Suprapubic skin (tissue), 4 donors: ENCODE measurements around the gene FOXL2. TPM values are rescaled to one million over a fixed set of nuclear protein-coding genes. Genes with fewer than 3 reads are reported as not detected.

ENCODE experiments used
- DNase-seq, 2 donors: peaks; one replicate each; pipeline ENCODE4 v3.0.0-alpha.2; 2019; ENCODE audit warnings: low spot score in 2 of 2
- H3K27ac ChIP-seq: fragments of 200-600 bp; sonication (generic); one replicate; pipeline ENCODE4 v1.5.1; 2019
- H3K27me3 ChIP-seq: fragments of 200-600 bp; sonication (generic); one replicate; pipeline ENCODE4 v1.5.1; 2019
- H3K36me3 ChIP-seq: fragments of 200-600 bp; sonication (generic); one replicate; pipeline ENCODE4 v1.5.1; 2019
- H3K4me1 ChIP-seq: fragments of 200-600 bp; sonication (generic); one replicate; pipeline ENCODE4 v1.5.1; 2019
- H3K4me3 ChIP-seq: fragments of 200-600 bp; sonication (generic); one replicate; pipeline ENCODE4 v1.5.1; 2019; ENCODE audit warnings: mild to moderate bottlenecking
- H3K9me3 ChIP-seq: fragments of 200-600 bp; sonication (generic); one replicate; pipeline ENCODE4 v1.5.1; 2019
- EP300 ChIP-seq: sonication (generic); formaldehyde crosslinking; IDR thresholded peaks from one replicate; pipeline ENCODE4 v1.6.1; 2017; ENCODE audit warnings: antibody characterized with exemption
- POLR2A ChIP-seq, 2 donors: fragments of 450-650 bp; IDR thresholded peaks; one replicate each; pipeline ENCODE4 v1.6.1; 2017; ENCODE audit warnings: antibody characterized with exemption in 2 of 2, mild to moderate bottlenecking in 2 of 2, moderate library complexity in 2 of 2
- POLR2AphosphoS5 ChIP-seq, 3 donors: sonication (generic); formaldehyde crosslinking; IDR thresholded peaks; one replicate each; pipeline ENCODE4 v1.6.1; 2017; ENCODE audit warnings: antibody characterized with exemption in 3 of 3
- WGBS: methylation state at CpG from one replicate; pipeline ENCODE4 v1.1.5; 2018; 5-methylcytosine and 5-hydroxymethylcytosine counted together
- total RNA-seq, 4 donors: library from RNA; depleted of rRNA; stranded (reverse); fragments of >200 nt; gene quantifications; one replicate each; pipeline ENCODE4 v1.1.0, GENCODE V29; 2016
- TF ChIP-seq, protein P1 (sequence below), 2 donors: fragments of 200-600 bp in 1 of 2; fragments of 450-650 bp in 1 of 2; sonication (generic) in 1 of 2; IDR thresholded peaks; one replicate each; pipeline ENCODE4 v1.5.1; 2016 to 2019; ENCODE audit warnings: antibody characterized with exemption in 2 of 2, mild to moderate bottlenecking in 1 of 2, moderate library complexity in 1 of 2

FOXL2 gene
- total RNA-seq, 4 donors from 2014 or later: 0.30 TPM; not detected in 3

DNA sequence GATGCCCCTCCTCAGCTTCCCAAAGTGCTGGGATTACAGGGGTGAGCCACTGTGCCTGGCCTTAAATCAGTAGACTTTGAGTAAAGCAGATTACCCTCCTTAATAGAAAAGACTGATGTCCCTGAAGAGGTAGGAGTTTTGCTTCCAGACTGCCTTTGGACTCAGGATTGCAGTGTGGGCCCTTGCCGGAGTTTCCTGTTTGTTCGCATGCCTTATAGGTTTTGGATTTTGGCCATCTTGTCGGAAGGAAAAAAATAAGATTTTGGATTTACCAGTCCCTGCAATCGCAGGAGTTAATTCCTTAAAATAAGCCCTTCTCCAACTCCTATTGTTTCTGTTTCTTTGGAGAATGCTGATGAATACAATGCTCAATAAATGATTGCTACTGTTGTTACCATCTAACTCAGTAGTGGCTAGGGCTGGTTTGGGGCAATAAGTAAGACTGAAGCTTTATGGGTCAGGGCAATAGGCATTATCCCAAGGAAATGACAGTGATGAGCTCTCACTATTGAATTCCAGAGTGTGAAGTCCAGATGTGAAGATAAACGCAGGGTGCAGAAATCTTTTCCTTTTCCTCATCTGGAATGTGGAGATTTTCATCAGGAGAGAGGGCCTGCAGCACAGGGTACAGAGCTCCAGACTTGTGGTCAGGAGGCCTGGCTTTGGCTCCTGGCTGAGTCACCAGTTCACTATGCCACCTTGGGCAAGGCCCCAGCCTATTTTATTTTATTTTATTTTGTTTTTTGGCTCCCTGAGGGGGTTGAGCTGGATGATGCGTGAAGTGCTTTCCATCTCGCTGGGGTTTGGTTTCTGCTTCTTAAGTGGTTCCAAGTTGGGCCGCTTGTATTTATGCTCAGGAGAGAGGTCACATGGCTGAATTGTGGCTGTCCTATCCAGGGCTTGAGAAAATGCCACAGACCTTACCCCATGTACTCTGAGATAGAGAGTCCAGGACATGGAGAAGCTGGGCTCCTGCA lies 25.3 kb downstream of the FOXL2 start:
- Histone ChIP-seq H3K27ac (no peak overlapping the region), H3K9me3 (no peaks in the 10 kb centered on the region), H3K27me3 (peaks cover 6% of the 10 kb centered on the region), H3K4me1 (peaks cover under 1% of the 10 kb centered on the region), H3K36me3 (no peaks in the 10 kb centered on the region), H3K4me3 (no peak overlapping the region)
- WGBS: 58% methylated on average over 8 of the region's 8 CpGs
- TF ChIP-seq, protein P1, sequence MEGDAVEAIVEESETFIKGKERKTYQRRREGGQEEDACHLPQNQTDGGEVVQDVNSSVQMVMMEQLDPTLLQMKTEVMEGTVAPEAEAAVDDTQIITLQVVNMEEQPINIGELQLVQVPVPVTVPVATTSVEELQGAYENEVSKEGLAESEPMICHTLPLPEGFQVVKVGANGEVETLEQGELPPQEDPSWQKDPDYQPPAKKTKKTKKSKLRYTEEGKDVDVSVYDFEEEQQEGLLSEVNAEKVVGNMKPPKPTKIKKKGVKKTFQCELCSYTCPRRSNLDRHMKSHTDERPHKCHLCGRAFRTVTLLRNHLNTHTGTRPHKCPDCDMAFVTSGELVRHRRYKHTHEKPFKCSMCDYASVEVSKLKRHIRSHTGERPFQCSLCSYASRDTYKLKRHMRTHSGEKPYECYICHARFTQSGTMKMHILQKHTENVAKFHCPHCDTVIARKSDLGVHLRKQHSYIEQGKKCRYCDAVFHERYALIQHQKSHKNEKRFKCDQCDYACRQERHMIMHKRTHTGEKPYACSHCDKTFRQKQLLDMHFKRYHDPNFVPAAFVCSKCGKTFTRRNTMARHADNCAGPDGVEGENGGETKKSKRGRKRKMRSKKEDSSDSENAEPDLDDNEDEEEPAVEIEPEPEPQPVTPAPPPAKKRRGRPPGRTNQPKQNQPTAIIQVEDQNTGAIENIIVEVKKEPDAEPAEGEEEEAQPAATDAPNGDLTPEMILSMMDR (IDR thresholded peaks at IDR 0.05): no peak
- TF ChIP-seq EP300: no peak
- DNase-seq: no peak

DNA sequence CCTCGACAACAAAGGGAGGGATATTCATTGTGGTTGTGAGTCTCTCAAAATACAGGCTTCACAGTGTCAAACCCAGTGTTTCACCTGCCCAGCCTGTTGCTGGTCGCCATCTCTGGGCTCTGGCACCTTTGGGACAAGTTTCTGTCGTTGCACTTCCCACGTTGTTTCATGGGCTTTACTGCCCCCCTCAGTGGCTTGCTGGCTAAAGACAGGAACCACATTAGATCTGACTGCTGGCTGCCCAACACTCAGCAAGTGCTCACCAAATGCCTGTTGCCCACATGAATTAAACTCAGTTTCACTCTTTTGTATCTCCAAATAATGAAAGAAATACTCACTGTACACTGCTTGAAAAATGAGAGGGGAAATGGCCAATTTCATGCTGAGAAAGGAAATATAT lies 27.6 kb downstream of the FOXL2 start:
- Histone ChIP-seq H3K4me3 (no peak overlapping the region), H3K9me3 (no peaks in the 10 kb centered on the region), H3K36me3 (no peaks in the 10 kb centered on the region), H3K27me3 (peaks cover 2% of the 10 kb centered on the region), H3K4me1 (peaks cover 15% of the 10 kb centered on the region), H3K27ac (no peak overlapping the region)
- 72% methylated on average over 4 of the region's 4 CpGs for WGBS
- DNase-seq: no peak
- no peak for TF ChIP-seq POLR2AphosphoS5 (IDR thresholded peaks at IDR 0.05)
- TF ChIP-seq EP300: no peak
- TF ChIP-seq, protein P1 (IDR thresholded peaks at IDR 0.05): no peak
- TF ChIP-seq POLR2A (IDR thresholded peaks at IDR 0.05): no peak

DNA sequence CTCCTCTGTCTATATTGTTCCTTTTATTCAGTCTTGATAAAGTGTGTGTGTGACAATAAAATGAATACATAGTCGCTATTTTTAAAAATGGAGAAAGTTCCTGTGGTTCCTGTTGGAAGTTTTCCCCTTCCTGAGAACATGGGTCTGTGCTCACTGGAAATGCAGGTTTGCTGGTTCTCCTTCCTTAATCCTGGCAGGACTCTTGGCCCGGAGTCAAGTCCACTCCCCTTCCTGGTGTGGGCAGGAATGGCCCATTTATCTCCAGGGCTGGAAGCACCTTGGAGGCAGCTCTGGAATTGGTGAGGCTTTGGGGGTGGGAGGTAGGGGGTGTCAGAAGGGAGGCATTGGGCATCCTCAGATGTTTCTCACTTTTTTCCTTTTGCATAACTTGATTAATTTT lies 30.1 kb downstream of the FOXL2 start:
- H3K9me3 ChIP-seq: no peaks in the 10 kb centered on the region
- 37% methylated on average over 2 of the region's 2 CpGs for WGBS
- peaks cover 15% of the 10 kb centered on the region for H3K4me1 ChIP-seq
- no peak overlapping the region for H3K27ac ChIP-seq
- H3K27me3 ChIP-seq: no peaks in the 10 kb centered on the region
- TF ChIP-seq POLR2AphosphoS5 (IDR thresholded peaks at IDR 0.05): no peak
- TF ChIP-seq EP300: no peak
- no peak for TF ChIP-seq POLR2A (IDR thresholded peaks at IDR 0.05)
- no peak for DNase-seq
- H3K4me3 ChIP-seq: no peak overlapping the region
- no peaks in the 10 kb centered on the region for H3K36me3 ChIP-seq

DNA sequence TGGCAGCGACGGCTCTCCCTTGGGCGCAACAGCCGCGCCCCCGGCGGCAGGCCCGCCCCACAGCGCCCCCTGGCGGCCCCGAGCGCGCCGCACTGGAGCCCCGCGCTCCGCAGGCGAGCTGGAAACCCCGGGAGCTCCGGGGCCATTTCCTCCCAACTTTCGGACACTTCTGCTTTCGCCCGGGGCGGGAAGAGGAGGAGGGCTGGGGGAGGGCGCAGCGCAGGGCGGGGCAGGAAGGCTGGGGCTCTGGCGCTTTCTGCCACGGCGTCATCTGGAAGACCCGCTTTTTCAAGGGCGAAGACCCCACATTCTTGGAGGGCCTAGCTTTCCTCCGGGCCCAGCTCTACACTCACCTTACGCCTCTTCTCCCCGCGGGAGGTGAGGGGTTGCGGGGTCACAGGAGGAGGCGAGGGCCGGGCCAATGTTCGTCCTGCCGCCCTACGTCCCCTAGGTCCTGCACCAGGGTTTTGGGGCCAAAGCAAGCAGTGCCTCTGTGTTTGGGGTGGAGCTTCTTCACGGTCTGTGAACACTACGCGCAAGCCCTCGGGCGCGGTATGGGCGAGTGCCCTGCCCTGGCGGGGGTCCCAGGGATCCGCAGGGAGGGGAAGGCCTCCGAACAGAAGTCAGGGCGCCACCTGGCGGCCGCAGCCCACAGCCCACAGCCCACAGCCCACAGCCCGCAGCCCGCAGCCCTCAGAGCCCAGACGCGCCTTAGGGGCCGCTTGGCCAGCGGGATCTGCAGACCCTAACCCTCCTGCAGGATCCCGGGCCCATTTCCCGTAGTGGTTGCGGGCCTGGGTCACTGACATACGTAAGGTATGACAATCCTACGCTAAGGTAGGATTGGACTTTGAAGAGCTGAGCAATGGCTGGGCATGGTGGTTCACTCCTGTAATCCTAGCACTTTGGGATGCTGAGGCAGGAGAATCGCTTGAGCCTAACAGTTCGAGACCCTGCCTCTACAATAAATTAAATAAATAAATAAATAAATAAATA lies 31.1 kb downstream of the FOXL2 start:
- peak; percentile 96 to 97 for DNase-seq
- peaks cover 18% of the 10 kb centered on the region for H3K4me1 ChIP-seq
- H3K4me3 ChIP-seq: peak overlapping the region; percentile 77
- H3K9me3 ChIP-seq: no peaks in the 10 kb centered on the region
- no peaks in the 10 kb centered on the region for H3K27me3 ChIP-seq
- no peaks in the 10 kb centered on the region for H3K36me3 ChIP-seq
- TF ChIP-seq POLR2A (IDR thresholded peaks at IDR 0.05): no peak
- peak in 1 of 3 donors; percentile 36 for TF ChIP-seq POLR2AphosphoS5 (IDR thresholded peaks at IDR 0.05)
- TF ChIP-seq, protein P1 (IDR thresholded peaks at IDR 0.05): peak; percentile 84 to 96
- TF ChIP-seq EP300: no peak
- WGBS: 2% methylated on average over 38 of the region's 68 CpGs
- peak overlapping the region; percentile 97 for H3K27ac ChIP-seq

DNA sequence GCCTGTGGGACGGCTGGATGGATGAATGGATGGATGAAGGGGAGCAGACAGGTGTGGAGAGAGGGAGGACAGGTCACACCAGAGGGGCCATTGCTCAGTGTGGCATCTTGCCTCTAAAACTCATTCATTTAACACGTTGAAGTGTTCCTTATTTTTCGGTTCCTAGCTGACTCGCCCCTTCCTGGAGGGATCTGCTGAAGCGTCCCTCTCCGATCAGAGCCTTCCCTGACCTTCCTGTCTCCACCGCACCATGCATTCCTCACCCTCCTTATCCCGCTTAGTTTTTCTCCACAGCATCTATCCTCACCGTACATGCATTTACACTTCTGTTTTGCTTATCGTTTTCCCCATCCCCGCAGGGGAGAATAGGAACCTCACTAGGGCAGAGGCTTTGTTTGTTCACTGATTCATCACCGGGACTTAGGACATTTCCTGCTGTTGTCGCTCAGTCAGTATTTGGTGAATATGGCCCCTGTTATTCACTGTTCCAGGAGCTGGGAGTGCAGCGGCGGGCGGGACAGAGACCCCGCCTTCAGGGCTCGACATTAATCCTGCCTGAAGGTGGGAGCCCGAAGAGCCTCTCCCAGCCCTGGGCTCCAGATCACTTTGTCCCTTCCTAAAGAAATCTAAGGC lies 32.0 kb downstream of the FOXL2 start:
- H3K9me3 ChIP-seq: no peaks in the 10 kb centered on the region
- no peak for DNase-seq
- peak overlapping the region; percentile 97 for H3K27ac ChIP-seq
- no peaks in the 10 kb centered on the region for H3K27me3 ChIP-seq
- WGBS: 13% methylated on average over 18 of the region's 19 CpGs
- TF ChIP-seq POLR2A (IDR thresholded peaks at IDR 0.05) (no peak), POLR2AphosphoS5 (IDR thresholded peaks at IDR 0.05) (no peak), EP300 (no peak)
- TF ChIP-seq, protein P1 (IDR thresholded peaks at IDR 0.05): no peak
- no peaks in the 10 kb centered on the region for H3K36me3 ChIP-seq
- H3K4me3 ChIP-seq: peak overlapping the region; percentile 77
- H3K4me1 ChIP-seq: peaks cover 18% of the 10 kb centered on the region
